HG03565 (cell line): Measurements from ENCODE around the gene TRIOBP.
"Not testable (repeated sequence)": the region's sequence is repeated elsewhere in the genome, so short reads cannot be mapped to it uniquely, and the experiment has no call there.

Source experiments
- ATAC-seq: cut with Tn5 transposase; IDR thresholded peaks from one replicate; pipeline ENCODE4 v1.9.1; 2021; ENCODE audit warnings: mild to moderate bottlenecking, moderate library complexity; ENCODE audit not compliant: unreplicated experiment

TRIOBP gene

DNA sequence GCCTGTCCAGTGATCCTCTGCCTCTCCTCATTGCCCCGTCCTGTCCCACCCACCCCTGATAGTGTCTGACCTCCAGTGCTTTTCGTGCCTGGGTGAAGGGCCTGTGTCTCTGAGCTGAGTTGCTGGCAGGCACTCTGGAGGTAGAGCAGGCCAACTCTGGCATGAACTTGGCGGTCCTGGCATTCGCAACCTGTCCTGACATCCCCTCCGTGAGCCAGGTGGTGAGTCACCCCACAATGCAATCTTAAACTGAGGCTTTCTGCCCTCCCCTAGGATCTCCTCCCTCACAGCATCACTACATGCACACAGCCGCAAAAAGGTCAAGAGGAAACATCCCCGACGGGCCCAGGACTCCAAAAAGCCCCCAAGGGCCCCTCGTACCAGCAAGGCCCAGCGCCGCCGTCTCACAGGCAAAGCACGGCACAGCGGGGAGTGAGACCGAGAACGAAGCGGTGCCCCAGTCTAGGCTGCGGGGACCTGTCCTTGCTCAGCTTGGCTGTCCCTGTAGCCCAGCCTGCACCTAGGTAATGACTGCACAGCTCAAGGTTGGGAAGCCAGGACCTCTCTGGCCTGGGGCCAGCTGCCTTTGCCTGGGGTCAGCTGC is 5.8 kb upstream of the TRIOBP start:
- no peak for ATAC-seq

DNA sequence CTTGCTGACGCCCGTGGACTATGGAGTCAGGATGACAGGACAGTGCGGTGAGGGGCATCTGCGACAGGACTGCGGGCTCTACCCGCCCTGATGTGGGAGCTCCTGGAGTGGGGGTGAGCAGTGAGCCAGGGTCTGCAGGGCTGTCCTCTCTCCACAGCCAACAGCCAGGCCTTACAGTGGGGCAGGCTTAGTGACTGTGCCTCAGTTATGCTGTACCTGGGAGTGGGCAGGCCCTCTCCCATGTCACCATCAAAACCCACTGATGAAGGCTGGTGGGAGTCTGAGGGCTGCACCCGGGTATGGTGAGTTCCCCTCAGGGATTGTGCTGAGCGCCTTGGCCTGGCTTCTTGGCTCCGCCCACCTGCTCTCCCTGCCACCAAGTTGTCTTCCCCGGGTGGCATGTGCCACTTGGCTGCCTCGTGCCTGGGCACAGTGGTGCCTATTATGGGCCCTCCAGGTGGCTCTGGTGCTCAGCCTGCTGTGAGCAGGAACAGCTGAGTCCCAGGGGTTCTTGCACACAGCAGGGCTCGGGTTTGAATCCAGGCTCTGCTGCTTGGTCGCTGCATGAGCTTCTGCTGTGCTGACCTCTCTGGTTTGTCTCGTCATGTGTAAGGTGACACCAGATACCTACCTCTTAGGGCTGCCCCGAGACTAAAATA is 4.1 kb upstream of the TRIOBP start:
- no peak for ATAC-seq

- ATAC-seq = not testable (repeated sequence)
These were observed 2.7 kb upstream of the TRIOBP start for GRCh38 chr22:37694131-37694530.

- not testable (repeated sequence) for ATAC-seq
These were observed 590 bp upstream of the TRIOBP start for GRCh38 chr22:37696260-37696656.

- no peak for ATAC-seq
These were observed 639 bp downstream of the TRIOBP start for GRCh38 chr22:37697538-37697835.

- no peak for ATAC-seq
These were observed 4.4 kb downstream of the TRIOBP start for GRCh38 chr22:37701141-37701786.

- ATAC-seq = no peak
These were observed 7.1 kb downstream of the TRIOBP start for GRCh38 chr22:37703906-37704305.

GRCh38 chr22:37704645-37705044 is 7.8 kb downstream of the TRIOBP start:
- no peak for ATAC-seq

- no peak for ATAC-seq
These were observed 8.4 kb downstream of the TRIOBP start for GRCh38 chr22:37705205-37705604.

GRCh38 chr22:37708580-37709444 is 12.0 kb downstream of the TRIOBP start:
- ATAC-seq = no peak

DNA sequence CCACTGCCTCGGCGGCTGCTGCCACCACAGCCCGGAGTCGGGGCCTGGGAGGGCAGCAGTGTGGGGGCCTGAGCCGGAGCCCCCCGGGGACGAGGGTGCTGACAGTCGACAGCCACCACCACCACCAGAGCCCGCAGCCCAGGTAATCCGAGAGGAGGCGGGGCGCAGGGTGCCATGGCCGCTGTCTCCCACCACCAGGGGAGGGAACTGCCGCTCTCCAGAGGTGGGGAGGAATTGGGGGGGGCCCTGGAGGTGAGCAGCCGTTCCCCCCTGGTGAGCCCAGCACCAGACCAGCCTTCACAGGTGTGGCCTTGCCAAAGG is 12.6 kb downstream of the TRIOBP start:
- no peak for ATAC-seq

DNA sequence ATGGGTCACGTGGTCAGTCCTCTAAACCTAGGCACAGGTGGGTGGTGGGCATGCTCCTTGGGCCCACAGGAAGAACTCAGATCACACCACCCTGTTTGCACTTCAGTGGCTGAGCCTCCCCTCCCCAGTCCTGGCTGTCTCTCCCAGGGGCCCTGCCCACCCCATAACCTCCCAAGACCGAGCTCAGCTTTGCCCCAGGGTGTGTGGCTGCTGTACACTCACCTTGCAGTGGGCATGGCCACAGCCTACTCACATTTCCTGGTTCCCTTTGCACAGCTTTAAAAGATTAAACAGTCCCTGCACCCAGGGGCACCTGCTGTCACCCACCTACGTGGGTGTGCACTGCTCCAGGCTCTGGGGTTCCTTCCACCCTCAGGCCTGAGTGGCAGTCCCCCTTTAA is 13.8 kb downstream of the TRIOBP start:
- ATAC-seq = no peak

GRCh38 chr22:37711490-37711889 is 14.6 kb downstream of the TRIOBP start:
- ATAC-seq = no peak

DNA sequence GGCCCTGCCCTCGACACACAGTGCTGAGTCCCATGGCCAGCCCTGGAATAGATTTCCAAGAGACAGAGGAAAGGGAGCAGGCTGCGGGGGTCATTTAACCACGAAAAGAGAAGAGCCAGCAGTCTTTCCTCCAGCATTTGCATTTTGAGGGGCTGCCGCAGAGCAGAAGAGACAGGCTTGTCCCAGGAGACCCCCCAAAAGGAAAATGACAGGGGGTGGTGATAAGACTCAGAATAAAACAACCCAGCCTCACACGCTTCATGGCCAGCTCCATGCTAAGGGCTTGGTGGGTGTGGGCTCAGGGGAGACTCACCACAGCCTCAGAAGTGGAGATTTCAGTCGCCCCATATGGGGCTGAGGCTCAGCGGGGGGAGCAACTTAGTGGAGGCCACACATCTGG is 16.9 kb downstream of the TRIOBP start:
- ATAC-seq = no peak

- ATAC-seq = no peak
These were observed 17.8 kb downstream of the TRIOBP start for GRCh38 chr22:37714634-37715033.

GRCh38 chr22:37715760-37716159 is 18.9 kb downstream of the TRIOBP start:
- no peak for ATAC-seq

GRCh38 chr22:37716708-37717107 is 19.9 kb downstream of the TRIOBP start:
- no peak for ATAC-seq

GRCh38 chr22:37717235-37717634 is 20.4 kb downstream of the TRIOBP start:
- not testable (repeated sequence) for ATAC-seq

- not testable (repeated sequence) for ATAC-seq
These were observed 21.0 kb downstream of the TRIOBP start for GRCh38 chr22:37717746-37718305.

GRCh38 chr22:37725551-37726240 is 28.8 kb downstream of the TRIOBP start:
- ATAC-seq = no peak
